Epithelial cell of prostate (primary cell): ENCODE data around the gene CD83.
A peak's percentile ranks its signal among the peaks of the same experiment; 100 is the strongest.
"Not testable (repeated sequence)": the region's sequence is repeated elsewhere in the genome, so short reads cannot be mapped to it uniquely, and the experiment has no call there.

ENCODE experiments used
- DNase-seq: peaks from one replicate; pipeline ENCODE4 v3.0.0-alpha.2; 2011; ENCODE audit warnings: low read depth, low spot score
- H3K27ac ChIP-seq: fragments of 450-650 bp; 2 replicates; pipeline ENCODE4 v1.5.1; 2017; ENCODE audit warnings: mild to moderate bottlenecking

Gene CD83

DNA sequence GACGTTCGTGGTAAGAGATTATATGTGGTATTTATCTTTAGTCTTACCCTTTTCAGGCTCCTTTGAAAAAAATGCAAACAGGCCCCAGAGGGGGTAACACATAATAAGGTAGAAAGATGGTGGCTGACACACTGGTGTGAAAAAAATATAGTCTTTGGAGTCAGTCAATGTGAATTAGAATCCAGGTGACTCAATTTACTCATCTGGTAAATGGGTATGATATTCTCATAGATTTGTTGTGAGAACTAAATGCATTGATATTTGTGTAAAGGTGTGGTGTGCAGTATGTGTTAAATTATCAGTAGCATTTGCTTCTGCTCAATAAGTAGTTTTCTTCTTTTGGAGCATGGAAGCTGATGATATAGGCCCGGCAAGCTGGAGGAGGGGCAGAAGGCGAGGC, 25.7 kb downstream of the CD83 start:
- no peak overlapping the region for H3K27ac ChIP-seq
- DNase-seq = no peak

GRCh38 chr6:14144678-14145113, 27.1 kb downstream of the CD83 start:
- DNase-seq = no peak
- no peak overlapping the region for H3K27ac ChIP-seq

- no peak for DNase-seq
- H3K27ac ChIP-seq = no peak overlapping the region
Observed at GRCh38 chr6:14146506-14147096, 29.0 kb downstream of the CD83 start.

DNA sequence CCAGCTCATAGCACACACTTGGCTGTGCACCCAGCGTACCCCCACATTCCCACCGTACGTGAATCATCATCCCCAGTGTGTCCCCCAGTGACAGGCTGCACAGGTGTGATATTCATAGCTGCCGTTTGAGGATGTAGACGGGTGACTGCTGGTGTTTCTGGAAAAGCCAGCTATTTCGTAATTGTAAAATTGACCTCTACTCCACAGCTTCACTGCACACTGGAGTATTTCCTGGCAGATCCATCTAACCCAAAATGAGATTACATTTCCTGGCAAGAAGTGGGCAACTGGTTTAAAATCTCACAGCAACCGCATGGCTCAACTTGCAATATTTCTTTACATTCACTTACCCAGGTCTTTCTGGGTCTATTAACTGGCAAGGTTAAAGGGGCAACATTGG, 30.3 kb downstream of the CD83 start:
- no peak overlapping the region for H3K27ac ChIP-seq

GRCh38 chr6:14148471-14148870, 30.9 kb downstream of the CD83 start:
- no peak for DNase-seq
- H3K27ac ChIP-seq = no peak overlapping the region

More for the DNA sequence above, 30.3 kb downstream of the CD83 start:
- no peak for DNase-seq

DNA sequence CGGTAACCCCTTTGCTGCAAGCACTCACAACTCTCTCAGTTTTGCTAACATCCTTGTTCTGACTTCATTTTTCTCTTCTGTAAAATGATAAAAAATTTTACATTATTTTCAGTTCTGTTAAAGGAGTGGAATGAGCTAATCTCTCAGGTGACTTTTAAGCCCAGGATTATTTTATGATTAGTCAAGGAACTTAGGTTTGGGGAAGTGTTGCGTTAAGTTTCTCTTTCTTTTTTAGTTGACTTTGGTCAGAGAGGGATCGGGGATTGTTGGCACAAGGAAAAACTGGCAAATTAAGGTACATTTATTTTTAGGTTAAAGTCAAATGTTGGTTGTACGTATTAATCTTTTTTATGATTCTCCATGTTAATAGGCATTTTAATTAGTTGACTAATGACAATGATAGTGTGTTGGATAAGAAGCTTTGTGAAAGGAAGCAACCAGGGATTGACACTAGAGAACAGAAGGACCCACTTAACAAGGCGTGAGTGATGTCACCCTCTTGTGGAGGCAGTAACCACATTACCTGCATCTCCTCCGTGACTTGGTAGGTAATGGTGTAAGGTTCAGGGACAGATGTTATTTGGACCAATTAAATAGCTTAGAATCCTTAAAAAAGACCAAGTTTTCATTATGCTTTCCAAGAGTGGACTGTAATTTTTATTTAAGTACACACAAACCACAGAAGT, 31.6 kb downstream of the CD83 start:
- DNase-seq = no peak

DNA sequence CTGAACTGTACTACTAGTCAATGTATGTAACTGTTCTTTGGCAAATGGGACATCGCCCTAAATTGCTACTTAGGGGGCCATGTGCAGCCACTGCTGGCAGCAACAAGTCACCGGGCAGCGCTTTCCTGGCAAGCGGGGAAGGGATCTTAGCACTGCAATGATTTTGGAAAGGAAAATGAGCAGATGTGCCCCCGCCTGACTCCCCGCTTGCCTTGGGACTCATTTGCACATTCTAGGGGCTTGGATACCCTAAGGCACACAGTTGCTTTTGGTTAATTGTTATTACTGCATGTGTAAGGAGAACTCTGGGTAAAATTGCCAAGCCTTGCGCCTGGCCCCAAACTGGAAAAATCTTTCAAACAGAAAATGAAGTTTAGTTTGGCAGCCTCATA, 32.2 kb downstream of the CD83 start:
- no peak for DNase-seq
- H3K27ac ChIP-seq = no peak overlapping the region

More for the DNA sequence above, 31.6 kb downstream of the CD83 start:
- H3K27ac ChIP-seq = no peak overlapping the region

DNA sequence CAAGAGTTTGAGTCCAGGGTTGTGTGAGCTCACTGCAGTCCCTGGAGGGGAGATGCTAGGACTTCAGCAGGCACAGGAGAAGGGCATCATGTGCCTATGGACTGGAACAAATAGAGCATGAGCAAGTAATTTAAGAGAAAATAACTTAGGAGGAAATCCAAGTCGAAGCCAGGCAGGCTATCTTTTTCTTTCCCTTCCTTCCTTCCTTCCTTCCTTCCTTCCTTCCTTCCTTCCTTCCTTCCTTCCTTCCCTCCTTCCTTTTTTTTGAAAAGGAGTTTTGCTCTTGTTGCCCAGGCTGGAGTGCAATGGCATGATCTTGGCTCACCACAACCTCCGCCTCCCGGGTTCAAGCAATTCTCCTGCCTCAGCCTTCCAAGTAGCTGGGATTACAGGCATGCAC, 33.7 kb downstream of the CD83 start:
- not testable (repeated sequence) for H3K27ac ChIP-seq, DNase-seq

GRCh38 chr6:14151773-14152172, 34.2 kb downstream of the CD83 start:
- DNase-seq = no peak
- no peak overlapping the region for H3K27ac ChIP-seq

DNA sequence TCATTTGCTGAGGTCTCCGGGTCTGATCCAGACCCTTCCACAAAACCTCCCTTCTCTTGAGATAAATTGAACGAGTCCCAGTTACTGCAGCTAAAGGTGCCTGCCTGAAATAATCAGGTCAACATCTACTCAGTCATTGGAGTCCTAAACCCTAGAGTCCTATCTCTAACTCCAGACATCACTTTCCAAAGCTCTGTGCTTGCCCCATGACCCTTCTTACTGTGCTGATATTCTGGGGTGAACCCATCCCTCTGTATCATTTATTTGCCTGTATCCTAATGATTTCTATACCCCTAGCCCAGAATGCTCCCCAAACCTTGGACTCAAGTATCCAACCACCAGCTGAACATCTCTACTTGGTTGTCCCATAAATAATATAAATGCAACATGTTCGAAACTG, 35.7 kb downstream of the CD83 start:
- DNase-seq = no peak
- no peak overlapping the region for H3K27ac ChIP-seq

DNA sequence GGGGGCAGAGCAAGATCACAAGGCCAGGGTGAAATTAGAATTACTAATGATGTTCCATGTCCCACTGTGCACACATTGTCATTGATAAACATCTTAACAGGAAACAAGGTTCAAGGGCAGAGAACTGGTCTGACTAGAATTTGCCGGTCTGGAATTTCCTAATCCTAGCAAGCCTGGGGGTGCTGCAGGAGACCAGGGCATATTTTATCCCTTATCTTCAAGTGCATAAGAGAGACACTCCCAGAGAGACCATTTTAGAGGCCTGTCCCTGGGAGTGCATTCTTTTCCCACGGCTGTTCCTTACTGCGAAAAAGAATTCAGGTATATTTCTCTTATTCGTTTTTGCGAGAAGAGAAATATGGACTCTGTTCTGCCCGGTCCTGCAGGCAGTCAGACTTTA, 41.5 kb downstream of the CD83 start:
- no peak overlapping the region for H3K27ac ChIP-seq
- DNase-seq = no peak

DNA sequence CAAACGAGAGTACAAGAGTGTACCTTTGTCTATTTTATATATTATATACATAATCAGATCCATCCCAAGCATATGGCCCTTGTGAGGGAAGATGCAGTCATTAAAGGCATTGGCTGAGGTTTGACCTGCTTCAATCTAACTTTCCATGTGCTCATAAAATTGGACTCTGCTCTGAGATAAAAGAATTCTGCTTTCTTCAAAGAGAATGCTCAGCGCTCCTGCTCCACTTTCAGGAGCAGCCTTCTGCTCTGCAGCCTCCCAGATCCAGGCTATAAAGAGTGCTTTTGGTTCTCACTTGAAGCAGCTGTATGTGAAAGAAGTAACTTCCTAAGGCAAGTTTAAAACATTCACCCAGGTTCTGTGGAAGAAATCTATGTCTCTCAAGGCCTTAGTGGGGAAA, 45.3 kb downstream of the CD83 start:
- no peak overlapping the region for H3K27ac ChIP-seq
- DNase-seq = no peak

GRCh38 chr6:14165091-14165490, 47.5 kb downstream of the CD83 start:
- peak; percentile 10 for DNase-seq

GRCh38 chr6:14166839-14167238, 49.3 kb downstream of the CD83 start:
- no peak overlapping the region for H3K27ac ChIP-seq
- DNase-seq = no peak

More at GRCh38 chr6:14165091-14165490, 47.5 kb downstream of the CD83 start:
- H3K27ac ChIP-seq = no peak overlapping the region

- no peak overlapping the region for H3K27ac ChIP-seq
- no peak for DNase-seq
Observed at GRCh38 chr6:14170128-14170527, 52.6 kb downstream of the CD83 start.

DNA sequence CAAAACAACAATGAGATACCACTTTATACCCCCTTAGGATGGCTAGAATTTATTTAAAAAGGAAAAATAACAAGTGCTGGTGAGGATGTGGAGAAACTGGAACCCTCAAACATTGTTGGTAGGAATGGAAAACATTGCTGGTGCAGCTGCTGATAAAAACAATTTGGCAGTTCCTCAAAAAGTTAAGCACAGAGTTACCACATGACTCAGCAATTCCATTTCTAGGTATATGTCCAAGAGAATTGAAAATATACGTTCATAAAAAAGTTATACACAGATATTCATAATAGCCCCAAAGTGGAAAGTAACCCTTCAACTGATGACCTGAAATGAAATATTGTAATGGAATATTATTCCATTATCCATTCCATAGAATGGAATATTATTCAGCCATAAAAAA, 55.0 kb downstream of the CD83 start:
- no peak overlapping the region for H3K27ac ChIP-seq
- DNase-seq = no peak

DNA sequence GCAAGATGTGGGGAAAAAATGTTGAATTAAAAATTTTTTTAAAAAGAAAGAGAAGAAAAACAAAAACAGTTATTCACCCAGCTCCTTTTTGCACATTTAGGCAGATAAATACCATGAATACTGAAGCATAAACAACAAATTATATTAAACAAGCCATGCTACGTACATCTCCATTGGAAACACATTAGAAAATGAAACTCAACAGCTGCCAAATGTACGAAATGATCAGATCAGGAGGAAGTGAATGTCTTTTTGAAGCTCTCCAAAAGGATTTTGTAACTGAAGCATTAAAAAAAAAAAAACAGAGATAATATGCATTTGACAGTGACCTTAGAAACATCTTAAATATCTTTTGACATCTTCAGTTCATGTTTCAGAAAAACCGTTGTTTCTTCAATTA, 56.7 kb downstream of the CD83 start:
- DNase-seq = no peak
- H3K27ac ChIP-seq = no peak overlapping the region

DNA sequence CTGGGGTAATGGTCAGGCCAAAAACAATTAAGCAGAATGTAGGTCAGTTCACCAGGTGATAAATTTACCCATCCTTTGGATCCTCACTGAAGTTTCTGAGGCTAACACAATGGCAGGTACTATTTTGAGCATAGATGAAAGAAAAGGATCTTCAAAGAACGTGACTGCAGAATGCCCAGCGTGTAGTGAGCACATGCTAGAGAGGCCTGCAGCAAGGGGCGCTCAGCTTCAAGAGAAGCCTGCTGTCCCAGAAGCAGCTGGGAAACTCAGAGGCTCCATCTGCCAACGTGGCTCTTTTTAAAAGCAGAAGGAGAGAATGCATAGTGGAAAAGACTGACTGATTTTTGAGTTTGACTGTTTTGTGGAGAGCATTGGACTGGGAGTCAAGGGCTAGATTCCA, 57.4 kb downstream of the CD83 start:
- no peak overlapping the region for H3K27ac ChIP-seq
- DNase-seq = no peak

DNA sequence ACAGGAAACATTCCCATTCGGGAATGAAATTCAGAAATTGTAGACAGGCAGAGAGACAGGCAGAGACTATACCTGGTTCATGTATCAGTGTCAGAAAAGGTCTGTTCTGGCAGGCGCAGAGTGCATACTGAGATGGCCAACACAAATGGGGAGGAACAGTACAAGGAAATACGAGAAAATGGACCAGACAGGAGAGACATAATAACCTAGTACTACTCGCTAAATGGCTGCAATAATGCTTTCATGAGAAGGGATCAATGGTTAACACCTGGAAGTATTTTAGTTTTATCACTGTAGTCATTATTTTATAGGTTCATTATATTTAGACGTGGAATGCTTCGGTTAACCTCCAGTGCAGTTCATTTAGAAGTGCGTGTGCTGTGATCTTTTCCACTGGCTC, 58.9 kb downstream of the CD83 start:
- H3K27ac ChIP-seq = no peak overlapping the region
- DNase-seq = no peak

DNA sequence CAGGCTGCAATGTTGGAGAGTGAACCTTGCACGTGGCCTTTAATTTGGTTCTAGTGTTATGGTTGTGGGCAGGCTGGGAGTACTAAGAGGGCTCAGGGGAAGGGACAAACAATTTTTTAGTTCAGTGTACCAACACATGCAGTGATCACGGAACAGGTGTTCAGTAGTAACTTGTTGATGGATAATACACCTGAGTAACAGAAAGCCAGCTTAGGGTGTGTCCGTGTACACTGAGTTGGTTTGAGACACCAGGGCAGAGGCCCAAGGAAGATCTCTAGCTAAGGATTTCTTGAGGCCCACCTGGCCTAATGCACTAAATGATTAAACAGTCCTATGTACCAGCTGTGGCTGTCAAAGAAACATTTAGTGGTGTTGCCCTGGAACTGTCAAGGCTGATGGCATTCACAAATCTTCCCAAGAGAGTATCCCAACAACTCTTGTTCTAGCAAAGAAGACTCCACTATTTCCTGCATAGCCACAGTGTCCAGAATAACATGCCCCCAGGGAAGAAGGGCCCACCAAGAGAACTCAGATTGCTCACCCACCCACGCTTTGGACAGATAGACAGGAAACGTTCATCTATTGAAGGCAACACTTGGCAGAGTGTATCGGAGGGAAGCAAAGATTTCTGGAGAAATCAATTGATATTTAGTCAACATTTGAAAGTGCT, 60.0 kb downstream of the CD83 start:
- no peak for DNase-seq
- no peak overlapping the region for H3K27ac ChIP-seq

- no peak for DNase-seq
- H3K27ac ChIP-seq = no peak overlapping the region
Observed at GRCh38 chr6:14178083-14178445, 60.5 kb downstream of the CD83 start.

GRCh38 chr6:14180609-14181008, 63.0 kb downstream of the CD83 start:
- no peak for DNase-seq
- no peak overlapping the region for H3K27ac ChIP-seq
